NCI-H524 (cell line): ENCODE results near the gene PRRX1.

Experiments
- DNase-seq, 2 experiments: peaks; one replicate each; lab custom pipeline; 2025; lab: John Stamatoyannopoulos, UW

The PRRX1 gene

DNA sequence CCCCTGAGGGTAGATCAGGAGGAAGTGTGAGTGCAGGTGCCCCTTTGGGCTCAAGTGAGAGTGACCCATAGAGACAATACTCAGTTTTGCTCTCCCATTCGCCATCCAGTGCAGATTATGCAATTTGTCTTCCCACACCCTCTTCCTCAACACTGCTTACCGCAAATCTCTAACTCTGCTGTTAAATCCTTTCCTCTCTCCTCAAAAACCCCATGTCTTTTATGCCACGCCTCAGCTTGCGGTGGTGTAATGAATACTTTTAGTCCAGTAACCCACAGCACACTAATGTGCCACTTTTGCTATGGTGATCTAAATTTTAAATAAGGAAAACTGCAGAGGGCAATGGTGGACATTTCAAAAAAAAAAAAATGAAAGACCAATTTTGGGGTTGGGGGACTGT lies 57.7 kb downstream of the PRRX1 start:
- no peak for DNase-seq

GRCh38 chr1:170723518-170723917 lies 59.6 kb downstream of the PRRX1 start:
- no peak for DNase-seq

- no peak for DNase-seq
Observed at GRCh38 chr1:170725326-170725725, 61.4 kb downstream of the PRRX1 start.

GRCh38 chr1:170727963-170728362 lies 64.0 kb downstream of the PRRX1 start:
- peak in 1 of 2 experiments; percentile 36 for DNase-seq

GRCh38 chr1:170729225-170730002 lies 65.5 kb downstream of the PRRX1 start:
- no peak for DNase-seq

- no peak for DNase-seq
Observed at GRCh38 chr1:170730014-170730413, 66.1 kb downstream of the PRRX1 start.

DNA sequence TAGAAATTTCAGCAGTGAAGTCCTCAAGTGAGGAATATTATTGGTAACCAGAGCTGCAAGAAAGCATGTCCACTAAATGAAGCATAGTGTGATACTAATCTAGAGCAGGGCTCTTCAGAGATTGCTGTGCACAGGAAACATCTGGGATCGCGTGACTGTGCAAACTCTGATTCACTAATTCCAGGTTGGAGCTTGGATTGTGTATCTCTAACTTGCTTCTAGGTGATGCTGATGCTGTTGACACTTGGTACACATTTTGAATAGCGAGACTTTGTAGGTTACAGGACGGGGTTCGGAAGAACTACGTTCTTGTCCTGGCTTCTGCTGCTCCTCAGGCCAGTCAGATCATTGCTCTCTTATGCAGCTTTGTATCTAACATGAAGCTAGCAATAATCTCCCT lies 66.5 kb downstream of the PRRX1 start:
- DNase-seq = peak in 1 of 2 experiments; percentile 36

- DNase-seq = peak; percentile 87 to 90
Observed at GRCh38 chr1:170731566-170732251, 67.8 kb downstream of the PRRX1 start.

DNA sequence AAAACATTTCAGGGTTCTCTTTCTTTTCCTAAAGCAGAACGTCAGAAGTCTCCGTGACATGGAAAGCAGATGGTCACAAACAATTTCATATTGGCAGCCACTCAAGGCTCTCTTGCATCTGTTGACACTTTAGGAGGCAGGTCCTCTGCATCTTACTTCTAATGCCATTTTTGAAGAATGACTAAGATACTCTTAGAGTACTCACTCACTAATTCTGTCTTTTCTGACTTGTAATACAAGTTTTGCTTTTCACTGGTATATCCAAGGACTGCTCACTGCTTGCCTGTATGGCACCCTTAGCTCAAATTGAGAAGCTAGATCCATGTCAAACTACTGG lies 68.3 kb downstream of the PRRX1 start:
- DNase-seq = peak; percentile 87 to 90

GRCh38 chr1:170734412-170735175 lies 70.7 kb downstream of the PRRX1 start:
- DNase-seq = no peak

GRCh38 chr1:170735366-170736263 lies 71.7 kb downstream of the PRRX1 start:
- DNase-seq = peak in 1 of 2 experiments; percentile 30

DNA sequence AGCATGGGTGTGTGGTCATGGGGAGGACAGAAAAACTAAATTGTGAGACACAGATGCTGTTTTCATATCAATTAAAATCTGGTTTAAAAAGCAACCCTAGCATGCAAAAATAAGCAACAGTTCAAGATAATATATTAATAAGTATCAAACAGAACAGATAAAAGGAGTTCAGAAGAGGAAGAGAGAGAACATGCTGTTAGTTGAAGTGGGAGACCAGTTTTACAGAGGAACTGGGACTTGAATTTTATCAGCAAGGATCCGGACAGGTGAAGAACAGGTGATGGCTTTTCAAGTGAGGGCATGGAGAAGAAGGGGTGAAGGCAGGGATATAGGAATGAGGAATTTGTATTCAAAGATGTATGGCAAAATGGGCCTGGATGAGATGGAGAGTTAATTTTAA lies 75.9 kb downstream of the PRRX1 start:
- DNase-seq = no peak

DNA sequence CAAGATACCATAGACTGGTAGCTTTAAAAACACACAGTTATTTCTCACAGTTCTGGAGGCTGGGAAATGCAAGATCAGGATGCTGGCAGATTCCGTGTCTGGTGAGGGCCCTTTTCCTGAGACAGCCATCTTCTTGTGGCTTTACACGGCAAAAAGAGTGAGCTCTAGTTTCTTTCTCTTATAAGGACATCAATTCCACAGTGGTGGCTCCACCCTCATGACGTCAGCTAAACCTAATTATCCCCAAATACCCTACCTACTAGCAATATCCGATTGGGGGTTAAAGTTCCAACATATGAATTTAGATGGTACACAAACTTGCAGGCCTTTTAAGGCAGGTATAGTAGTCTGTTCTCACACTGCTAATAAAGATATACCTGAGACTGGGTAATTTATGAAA lies 77.7 kb downstream of the PRRX1 start:
- DNase-seq = no peak

DNA sequence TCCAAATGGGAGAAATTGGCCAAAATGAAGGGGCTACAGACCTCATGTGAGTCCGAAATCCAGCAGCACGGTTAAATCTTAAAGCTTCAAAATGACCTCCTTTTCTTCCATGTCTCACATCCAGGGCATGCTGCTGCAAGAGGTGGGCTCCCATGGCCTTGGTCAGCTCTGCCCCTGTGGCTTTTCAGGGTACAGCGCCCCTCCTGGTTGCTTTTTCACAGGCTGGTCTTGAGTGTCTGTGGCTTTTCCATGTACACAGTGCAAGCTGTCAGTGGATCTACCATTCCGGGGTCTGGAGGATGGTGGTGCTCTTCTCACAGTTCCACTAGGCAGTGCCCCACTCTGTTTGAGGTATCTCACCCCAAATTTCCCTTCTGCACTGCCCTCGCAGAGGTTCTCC lies 78.7 kb downstream of the PRRX1 start:
- DNase-seq = no peak

DNA sequence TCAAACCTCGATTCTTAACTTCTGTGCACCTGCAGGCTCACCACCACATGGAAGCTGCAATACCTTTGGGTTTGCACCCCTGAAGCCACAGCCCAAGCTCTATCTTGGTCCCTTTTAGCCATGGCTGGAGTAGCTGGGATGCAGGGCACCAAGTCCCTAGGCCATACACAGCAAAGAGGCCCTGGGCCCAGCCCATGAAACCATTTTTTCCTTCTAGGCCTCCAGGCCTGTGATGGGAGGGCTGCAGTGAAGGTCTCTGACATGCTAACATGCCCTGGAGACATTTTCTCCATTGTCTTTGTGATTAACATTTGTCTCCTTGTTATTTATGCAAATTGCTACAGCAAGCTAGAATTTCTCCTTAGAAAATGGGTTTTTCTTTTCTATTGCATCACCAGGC lies 79.2 kb downstream of the PRRX1 start:
- no peak for DNase-seq

- no peak for DNase-seq
Observed at GRCh38 chr1:170749549-170749948, 85.6 kb downstream of the PRRX1 start.

DNA sequence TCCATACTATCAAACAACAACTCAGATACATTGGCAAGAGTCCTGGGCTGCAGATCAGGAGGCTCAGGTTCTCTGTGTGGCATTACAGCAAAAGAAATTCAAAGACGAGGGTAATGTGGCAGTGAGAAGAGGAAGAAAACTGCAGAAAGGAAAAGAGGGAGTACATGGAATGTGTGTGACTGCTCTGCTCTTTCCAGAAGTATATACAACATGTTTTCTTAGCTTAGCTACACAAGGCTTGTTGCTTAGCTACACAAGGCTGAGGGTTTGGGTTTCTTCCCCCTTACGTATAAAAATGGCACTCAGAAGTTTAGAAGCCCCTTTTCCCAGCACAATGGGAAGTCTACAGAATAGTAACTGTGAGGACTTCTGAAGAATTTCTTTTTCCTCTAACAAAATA lies 86.0 kb downstream of the PRRX1 start:
- DNase-seq = no peak

GRCh38 chr1:170755795-170756194 lies 91.9 kb downstream of the PRRX1 start:
- DNase-seq = no peak

GRCh38 chr1:170758992-170759391 lies 95.1 kb downstream of the PRRX1 start:
- DNase-seq = no peak

GRCh38 chr1:170765279-170765678 lies 101.3 kb downstream of the PRRX1 start:
- no peak for DNase-seq

GRCh38 chr1:170765712-170766330 lies 101.9 kb downstream of the PRRX1 start:
- peak in 1 of 2 experiments; percentile 42 for DNase-seq
